Pancreas (tissue), 10 donors: Measurements from ENCODE around the gene TPM4. TPM values are rescaled to one million over a fixed set of nuclear protein-coding genes. Genes with fewer than 3 reads are reported as not detected.
"Not testable (repeated sequence)": the region's sequence is repeated elsewhere in the genome, so short reads cannot be mapped to it uniquely, and the experiment has no call there.

Experiments
- ATAC-seq, 4 donors: fragments of 200-7000 bp; cut with Tn5 transposase; one replicate each; pipeline versions ENCODE4 v1.8.0 to v1.9.1; 2020; ENCODE audit warnings: mild to moderate bottlenecking in 4 of 4, moderate library complexity in 4 of 4
- DNase-seq, 6 donors: peaks; one replicate each; pipeline ENCODE4 v3.0.0-alpha.2; 2020
- FAIRE-seq: peaks from 2 replicates; lab custom pipeline; 2012; peaks lifted over from hg19 to GRCh38; lab: Jason Lieb, UNC
- H3K27ac ChIP-seq, 4 donors: fragments of 200-600 bp; sonication (generic); 1 replicate in 3 of 4; 2 replicates in 1 of 4; pipeline versions ENCODE4 v1.5.0 to v1.8.0; 2020
- H3K27me3 ChIP-seq, 4 donors: fragments of 200-600 bp; one replicate each; pipeline ENCODE4 v1.8.0; 2021
- H3K36me3 ChIP-seq, 3 donors: fragments of 200-600 bp; sonication (generic) in 1 of 3; one replicate each; pipeline versions ENCODE4 v1.5.0 to v1.8.0; 2020 to 2021
- H3K4me1 ChIP-seq, 3 donors: fragments of 200-600 bp; one replicate each; pipeline ENCODE4 v1.8.0; 2021
- H3K4me3 ChIP-seq, 4 donors: fragments of 200-600 bp; sonication (generic) in 2 of 4; one replicate each; pipeline versions ENCODE4 v1.5.0 to v1.8.0; 2020 to 2021
- H3K9me3 ChIP-seq, 4 donors: fragments of 200-600 bp; one replicate each; pipeline ENCODE4 v1.8.0; 2021
- CTCF ChIP-seq, 4 donors: fragments of 200-600 bp; sonication (generic) in 3 of 4; IDR thresholded peaks; one replicate each; pipeline versions ENCODE4 v1.5.0 to v1.8.0; 2021; ENCODE audit warnings: antibody characterized with exemption in 4 of 4
- whole genome bisulfite sequencing, 2 donors: extraction: QIAGEN DNeasy Blood & Tissue Kit; methylation state at CpG; one replicate each; pipeline ENCODE4 v1.1.7; 2013; 5-methylcytosine and 5-hydroxymethylcytosine counted together
- intact Hi-C, 3 donors: fragments of 100-400 bp; cut with DNase I; formaldehyde crosslinking; loops; one replicate each; pipeline versions ENCODE4 v1.11.1 to v1.14.2; 2022
- polyA plus RNA-seq, 2 donors: library from polyadenylated mRNA; stranded (reverse); fragments of 200-250 nt; gene quantifications; one replicate each; pipeline ENCODE4 v1.2.3, GENCODE V29; 2013
- total RNA-seq, 6 donors: library from RNA; stranded (reverse); fragmentation: NEBNext Ultra II Directional in 4 of 6; extraction: Animal tissue kit (Norgen Biotek cat#: 25700) in 4 of 6; gene quantifications; one replicate each; pipeline versions ENCODE4 v1.2.1 to v1.2.4, GENCODE V29; 2021 to 2023
- donor health status: healthy with polysubstance abuse.
- donor health status: DM: no; HTN: no; CAD: no; lungs with moderate emphysema.
- donor health status: DM: no; HTN: no; CAD: no.
- donor health status: control.
- donor health status: control.
- donor health status: Bipolar disorder and iron deficiency.
- donor health status: DM: yes; HTN: yes; CAD: no.
- donor health status: DM: no; HTN: no; CAD: no.
- donor health status: DM: no; HTN: no; CAD: no.
- donor health status: DM: yes; HTN: yes; CAD: no.

TPM4 gene
- total and polyA plus RNA-seq, 8 donors, result 36.8 to 161 (median 79.6) TPM

GRCh38 chr19:16085115-16085514 lies 8.8 kb downstream of the TPM4 start:
- TF ChIP-seq CTCF (IDR thresholded peaks at IDR 0.05), result no peak
- peaks cover 9 to 31% (median 15%) of the 10 kb centered on the region in 3 donors for H3K36me3 ChIP-seq
- 76 to 77% methylated on average over 6 of the region's 6 CpGs for WGBS, 2 donors
- FAIRE-seq, result no peak
- H3K9me3 ChIP-seq, result no peaks in the 10 kb centered on the region
- H3K4me3 ChIP-seq, result no peak overlapping the region
- no peak for ATAC-seq
- H3K27me3 ChIP-seq, result no peaks in the 10 kb centered on the region
- H3K4me1 ChIP-seq, result peaks cover 0 to 10% (median 6%) of the 10 kb centered on the region in 3 donors
- intact Hi-C loops, result no loop called here
- no peak for DNase-seq
- peak overlapping the region in 2 of 4 donors; percentile 1 to 17 for H3K27ac ChIP-seq

GRCh38 chr19:16087404-16087803 lies 11.1 kb downstream of the TPM4 start:
- intact Hi-C loops, H3K9me3 ChIP-seq, FAIRE-seq, DNase-seq, ATAC-seq, H3K4me3 ChIP-seq, H3K27me3 ChIP-seq: not testable (repeated sequence)
- peak overlapping the region; percentile 33 to 92 (median 70) for H3K27ac ChIP-seq
- peaks cover 9 to 47% (median 15%) of the 10 kb centered on the region in 3 donors for H3K36me3 ChIP-seq
- WGBS, 2 donors, result 76 to 82% methylated on average over 11 of the region's 11 CpGs
- H3K4me1 ChIP-seq, result peaks cover 0 to 10% (median 6%) of the 10 kb centered on the region in 3 donors

GRCh38 chr19:16087940-16088339 lies 11.6 kb downstream of the TPM4 start:
- H3K4me3 ChIP-seq, result no peak overlapping the region
- H3K36me3 ChIP-seq, result peaks cover 9 to 53% (median 15%) of the 10 kb centered on the region in 3 donors
- WGBS, 2 donors, result 61 to 66% methylated on average over 12 of the region's 12 CpGs
- ATAC-seq (peak; percentile 9 to 36 (median 18)), FAIRE-seq (no peak), DNase-seq (peak in 1 of 6 donors; percentile 28)
- no peaks in the 10 kb centered on the region for H3K27me3 ChIP-seq
- peak overlapping the region; percentile 33 to 92 (median 70) for H3K27ac ChIP-seq
- TF ChIP-seq CTCF (IDR thresholded peaks at IDR 0.05), result no peak
- peaks cover 0 to 10% (median 6%) of the 10 kb centered on the region in 3 donors for H3K4me1 ChIP-seq
- H3K9me3 ChIP-seq, result no peaks in the 10 kb centered on the region
- intact Hi-C loops, result no loop called here

- FAIRE-seq, result no peak
- H3K9me3 ChIP-seq, result no peaks in the 10 kb centered on the region
- H3K27ac ChIP-seq, result peak overlapping the region; percentile 63 to 92 (median 78)
- DNase-seq, result peak in 3 of 6 donors; percentile 56 to 68 (median 60)
- WGBS, 2 donors, result 55 to 66% methylated on average over 17 of the region's 17 CpGs
- intact Hi-C loops, result no loop called here
- ATAC-seq, result peak; percentile 67 to 74 (median 68)
- no peaks in the 10 kb centered on the region for H3K27me3 ChIP-seq
- TF ChIP-seq CTCF (IDR thresholded peaks at IDR 0.05), result no peak
- H3K36me3 ChIP-seq, result peaks cover 9 to 58% (median 15%) of the 10 kb centered on the region in 3 donors
- H3K4me3 ChIP-seq, result no peak overlapping the region
- peaks cover 0 to 10% (median 6%) of the 10 kb centered on the region in 3 donors for H3K4me1 ChIP-seq
Observed at GRCh38 chr19:16088351-16089009, 12.2 kb downstream of the TPM4 start.

- peaks cover 9 to 61% (median 15%) of the 10 kb centered on the region in 3 donors for H3K36me3 ChIP-seq
- H3K27me3 ChIP-seq, result no peaks in the 10 kb centered on the region
- intact Hi-C loops, result no loop called here
- whole genome bisulfite sequencing, 2 donors, result 67 to 73% methylated on average over 10 of the region's 10 CpGs
- TF ChIP-seq CTCF (IDR thresholded peaks at IDR 0.05), result no peak
- peak overlapping the region; percentile 63 to 92 (median 78) for H3K27ac ChIP-seq
- H3K4me3 ChIP-seq, result no peak overlapping the region
- H3K4me1 ChIP-seq, result peaks cover 0 to 10% (median 6%) of the 10 kb centered on the region in 3 donors
- DNase-seq (peak in 2 of 6 donors; percentile 21 to 42), ATAC-seq (peak; percentile 44 to 66 (median 54)), FAIRE-seq (no peak)
- no peaks in the 10 kb centered on the region for H3K9me3 ChIP-seq
Observed at GRCh38 chr19:16089010-16089846, 12.9 kb downstream of the TPM4 start.
